HEK293 (cell line): Measurements from ENCODE around the gene C4BPB.

Source experiments
- CTCF ChIA-PET: fragments of 350-600 bp; formaldehyde crosslinking; extraction: SDS; loops from one replicate; lab custom pipeline; 2021; ENCODE audit warnings: antibody characterized with exemption; lab: Yijun Ruan, JAX
- POLR2A ChIA-PET: fragments of 300-600 bp; formaldehyde crosslinking; extraction: SDS; loops from one replicate; lab custom pipeline; 2020; ENCODE audit warnings: antibody characterized with exemption, inconsistent platforms; lab: Yijun Ruan, JAX
- H3K27ac ChIP-seq: fragments of 200-500 bp; sonication (Bioruptor generic); 2 replicates; pipeline ENCODE4 v1.5.1; 2014; ENCODE audit warnings: low read depth, low read length, control low read depth, inconsistent platforms; ENCODE audit errors: extremely low read depth
- H3K36me3 ChIP-seq, 2 experiments: fragments of 200-500 bp in 1 of 2; sonication (Bioruptor generic) in 1 of 2; 1 replicate in 1 of 2; 2 replicates in 1 of 2; pipeline ENCODE4 v1.5.1; 2014 to 2017; ENCODE audit warnings: inconsistent platforms in 2 of 2, low read length in 2 of 2; ENCODE audit not compliant: control insufficient read depth in 2 of 2, insufficient read depth in 1 of 2
- H3K4me1 ChIP-seq: fragments of 200-500 bp; sonication (Bioruptor generic); 2 replicates; pipeline ENCODE4 v1.5.1; 2014; ENCODE audit warnings: mild to moderate bottlenecking, low read length, inconsistent platforms; ENCODE audit not compliant: control insufficient read depth, insufficient read depth
- H3K4me3 ChIP-seq: 2 replicates; pipeline ENCODE4 v1.5.1; 2011; ENCODE audit warnings: low read depth, mild to moderate bottlenecking, control low read depth, low read length, moderate library complexity
- H3K9me3 ChIP-seq: fragments of 200-500 bp; sonication (Bioruptor generic); 2 replicates; pipeline ENCODE4 v1.5.1; 2014; ENCODE audit warnings: low read depth, low read length, inconsistent platforms; ENCODE audit not compliant: control insufficient read depth, insufficient read depth
- ATF2 ChIP-seq: fragments of 450-650 bp; formaldehyde crosslinking; IDR thresholded peaks from 2 replicates; pipeline ENCODE4 v1.5.1; 2016; ENCODE audit warnings: missing biosample characterization, missing genetic modification characterization, low read depth
- KLF16 ChIP-seq: fragments of 450-650 bp; formaldehyde crosslinking; IDR thresholded peaks from 2 replicates; pipeline ENCODE4 v1.5.1; 2017; ENCODE audit warnings: missing biosample characterization, missing genetic modification characterization
- SCRT1 ChIP-seq: fragments of 450-650 bp; formaldehyde crosslinking; IDR thresholded peaks from 2 replicates; pipeline ENCODE4 v1.5.1; 2016; ENCODE audit warnings: missing biosample characterization, missing genetic modification characterization, borderline replicate concordance
- SP2 ChIP-seq: fragments of 450-650 bp; formaldehyde crosslinking; IDR thresholded peaks from 2 replicates; pipeline ENCODE4 v1.5.1; 2016; ENCODE audit warnings: missing biosample characterization, missing genetic modification characterization
- SP7 ChIP-seq: fragments of 450-650 bp; formaldehyde crosslinking; IDR thresholded peaks from 2 replicates; pipeline ENCODE4 v1.5.1; 2016; ENCODE audit warnings: missing biosample characterization, missing genetic modification characterization
- ZBTB44 ChIP-seq: fragments of 450-650 bp; IDR thresholded peaks from 2 replicates; pipeline ENCODE4 v1.5.1; 2018; ENCODE audit warnings: missing biosample characterization, mild to moderate bottlenecking, missing genetic modification characterization
- ZNF10 ChIP-seq: fragments of 450-650 bp; formaldehyde crosslinking; IDR thresholded peaks from 2 replicates; pipeline ENCODE4 v1.5.1; 2017; ENCODE audit warnings: missing biosample characterization, missing genetic modification characterization
- ZNF112 ChIP-seq: fragments of 450-650 bp; formaldehyde crosslinking; IDR thresholded peaks from 2 replicates; pipeline ENCODE4 v1.5.0; 2017; ENCODE audit warnings: missing biosample characterization, missing genetic modification characterization
- ZNF155 ChIP-seq: fragments of 450-650 bp; formaldehyde crosslinking; IDR thresholded peaks from 2 replicates; pipeline ENCODE4 v1.5.1; 2016; ENCODE audit warnings: missing biosample characterization, missing genetic modification characterization
- ZNF302 ChIP-seq: fragments of 450-650 bp; formaldehyde crosslinking; IDR thresholded peaks from 2 replicates; pipeline ENCODE4 v1.5.1; 2016; ENCODE audit warnings: missing biosample characterization, missing genetic modification characterization, low read depth
- ZNF37A ChIP-seq: fragments of 450-650 bp; IDR thresholded peaks from 2 replicates; pipeline ENCODE4 v1.5.1; 2018; ENCODE audit warnings: missing biosample characterization, missing genetic modification characterization
- ZNF394 ChIP-seq: fragments of 450-650 bp; formaldehyde crosslinking; IDR thresholded peaks from 2 replicates; pipeline ENCODE4 v1.5.1; 2016; ENCODE audit warnings: missing biosample characterization, missing genetic modification characterization, mild to moderate bottlenecking, moderate library complexity, borderline replicate concordance
- ZNF449 ChIP-seq: fragments of 450-650 bp; formaldehyde crosslinking; IDR thresholded peaks from 2 replicates; pipeline ENCODE4 v1.5.1; 2017; ENCODE audit warnings: missing biosample characterization, mild to moderate bottlenecking, missing genetic modification characterization, moderate library complexity
- ZNF473 ChIP-seq: fragments of 450-650 bp; formaldehyde crosslinking; IDR thresholded peaks from 2 replicates; pipeline ENCODE4 v1.5.1; 2017; ENCODE audit warnings: missing biosample characterization, missing genetic modification characterization
- ZNF501 ChIP-seq: fragments of 450-650 bp; formaldehyde crosslinking; IDR thresholded peaks from 2 replicates; pipeline ENCODE4 v1.5.1; 2016; ENCODE audit warnings: missing biosample characterization, missing genetic modification characterization
- ZNF548 ChIP-seq: fragments of 450-650 bp; formaldehyde crosslinking; IDR thresholded peaks from 2 replicates; pipeline ENCODE4 v1.5.1; 2016; ENCODE audit warnings: missing biosample characterization, missing genetic modification characterization
- ZNF558 ChIP-seq: fragments of 450-650 bp; formaldehyde crosslinking; IDR thresholded peaks from 2 replicates; pipeline ENCODE4 v1.5.1; 2016; ENCODE audit warnings: missing biosample characterization, missing genetic modification characterization
- ZNF626 ChIP-seq: fragments of 450-650 bp; sonication (Bioruptor Pico); formaldehyde crosslinking; IDR thresholded peaks from 2 replicates; pipeline ENCODE4 v1.5.1; 2018; ENCODE audit warnings: missing biosample characterization, missing genetic modification characterization, inconsistent platforms
- ZNF654 ChIP-seq: fragments of 450-650 bp; formaldehyde crosslinking; IDR thresholded peaks from 2 replicates; pipeline ENCODE4 v1.5.1; 2016; ENCODE audit warnings: low read depth, missing biosample characterization, missing genetic modification characterization
- ZNF660 ChIP-seq: fragments of 450-650 bp; IDR thresholded peaks from 2 replicates; pipeline ENCODE4 v1.5.1; 2018; ENCODE audit warnings: missing biosample characterization, mild to moderate bottlenecking, missing genetic modification characterization
- ZSCAN18 ChIP-seq: fragments of 450-650 bp; formaldehyde crosslinking; IDR thresholded peaks from 2 replicates; pipeline ENCODE4 v1.5.1; 2016; ENCODE audit warnings: missing biosample characterization, missing genetic modification characterization
- TF ChIP-seq, protein P1 (sequence below): sonication (generic); formaldehyde crosslinking; IDR thresholded peaks from 2 replicates; pipeline ENCODE4 v1.8.1; 2022; ENCODE audit warnings: mild to moderate bottlenecking, moderate library complexity, missing genetic modification reagents
- TF ChIP-seq, protein P2 (sequence below): fragments of 450-650 bp; formaldehyde crosslinking; IDR thresholded peaks from 2 replicates; pipeline ENCODE4 v1.5.1; 2016; ENCODE audit warnings: missing biosample characterization, missing genetic modification characterization
- TF ChIP-seq, protein P3 (sequence below): fragments of 450-650 bp; formaldehyde crosslinking; IDR thresholded peaks from 2 replicates; pipeline ENCODE4 v1.5.1; 2017; ENCODE audit warnings: missing biosample characterization, missing genetic modification characterization

C4BPB gene

GRCh38 chr1:207049514-207049913 is 39.1 kb upstream of the C4BPB start:
- Histone ChIP-seq H3K36me3 (peaks cover 0 to 40% of the 10 kb centered on the region in 2 experiments; a peak in 1 of 3 replicates), H3K9me3 (no peaks in the 10 kb centered on the region)
- no peak for TF ChIP-seq ZNF626 (tag by site-specific recombination)
- TF ChIP-seq, protein P1, sequence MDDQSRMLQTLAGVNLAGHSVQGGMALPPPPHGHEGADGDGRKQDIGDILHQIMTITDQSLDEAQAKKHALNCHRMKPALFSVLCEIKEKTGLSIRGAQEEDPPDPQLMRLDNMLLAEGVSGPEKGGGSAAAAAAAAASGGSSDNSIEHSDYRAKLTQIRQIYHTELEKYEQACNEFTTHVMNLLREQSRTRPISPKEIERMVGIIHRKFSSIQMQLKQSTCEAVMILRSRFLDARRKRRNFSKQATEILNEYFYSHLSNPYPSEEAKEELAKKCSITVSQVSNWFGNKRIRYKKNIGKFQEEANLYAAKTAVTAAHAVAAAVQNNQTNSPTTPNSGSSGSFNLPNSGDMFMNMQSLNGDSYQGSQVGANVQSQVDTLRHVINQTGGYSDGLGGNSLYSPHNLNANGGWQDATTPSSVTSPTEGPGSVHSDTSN (CRISPR knock-in tag), result no peak
- TF ChIP-seq ZNF394 (tag by site-specific recombination), result no peak
- TF ChIP-seq, protein P2, sequence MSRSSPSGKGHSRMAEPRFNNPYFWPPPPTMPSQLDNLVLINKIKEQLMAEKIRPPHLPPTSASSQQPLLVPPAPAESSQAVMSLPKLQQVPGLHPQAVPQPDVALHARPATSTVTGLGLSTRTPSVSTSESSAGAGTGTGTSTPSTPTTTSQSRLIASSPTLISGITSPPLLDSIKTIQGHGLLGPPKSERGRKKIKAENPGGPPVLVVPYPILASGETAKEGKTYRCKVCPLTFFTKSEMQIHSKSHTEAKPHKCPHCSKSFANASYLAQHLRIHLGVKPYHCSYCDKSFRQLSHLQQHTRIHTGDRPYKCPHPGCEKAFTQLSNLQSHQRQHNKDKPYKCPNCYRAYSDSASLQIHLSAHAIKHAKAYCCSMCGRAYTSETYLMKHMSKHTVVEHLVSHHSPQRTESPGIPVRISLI (tag by site-specific recombination), result no peak
- TF ChIP-seq, all 188 proteins: peak for 0
- CTCF ChIA-PET, result interaction anchor here (0.6 to 3.6 kb wide), 16 partner anchors 9 to 452 kb away, joined by 3 to 25 read pairs (median 4); partner anchors contain the start of gene C1orf116
- POLR2A ChIA-PET, result no interaction called here
- Histone ChIP-seq H3K4me3 (peak overlapping the region; percentile 94), H3K27ac (no peak overlapping the region), H3K4me1 (no peaks in the 10 kb centered on the region; the same call in 1 of the 2 replicates)

GRCh38 chr1:207049974-207050391 is 38.7 kb upstream of the C4BPB start:
- Histone ChIP-seq H3K4me3 (peak overlapping the region; percentile 94), H3K9me3 (no peaks in the 10 kb centered on the region), H3K27ac (peak overlapping the region; percentile 73), H3K36me3 (peaks cover 0 to 36% of the 10 kb centered on the region in 2 experiments; a peak in 1 of 3 replicates), H3K4me1 (no peaks in the 10 kb centered on the region; the same call in 1 of the 2 replicates)
- ChIA-PET POLR2A (no interaction called here), CTCF (interaction anchor here (0.6 to 3.6 kb wide), 19 partner anchors 9 to 451 kb away, joined by 3 to 25 read pairs (median 3); partner anchors contain the start of gene C1orf116)
- TF ChIP-seq ZNF302 (tag by site-specific recombination) (no peak), ZNF660 (tag by site-specific recombination) (peak; percentile 82; the same call in 1 of the 2 replicates), ZNF473 (tag by site-specific recombination) (no peak), ZNF155 (tag by site-specific recombination) (no peak), ZNF501 (tag by site-specific recombination) (no peak), ZSCAN18 (tag by site-specific recombination) (no peak), ZNF654 (tag by site-specific recombination) (peak; percentile 40), ZNF558 (tag by site-specific recombination) (0 out of 2 replicates have a peak, but pooled peaks have one; percentile 17), ATF2 (tag by site-specific recombination) (no peak), SCRT1 (no peak), SP2 (no peak), ZNF112 (no peak), ZNF449 (no peak), ZBTB44 (tag by site-specific recombination) (no peak), SP7 (tag by site-specific recombination) (no peak), ZNF548 (no peak), ZNF37A (no peak), KLF16 (tag by site-specific recombination) (no peak), ZNF10 (tag by site-specific recombination) (0 out of 2 replicates have a peak, but pooled peaks have one; percentile 8)
- TF ChIP-seq, protein P3, sequence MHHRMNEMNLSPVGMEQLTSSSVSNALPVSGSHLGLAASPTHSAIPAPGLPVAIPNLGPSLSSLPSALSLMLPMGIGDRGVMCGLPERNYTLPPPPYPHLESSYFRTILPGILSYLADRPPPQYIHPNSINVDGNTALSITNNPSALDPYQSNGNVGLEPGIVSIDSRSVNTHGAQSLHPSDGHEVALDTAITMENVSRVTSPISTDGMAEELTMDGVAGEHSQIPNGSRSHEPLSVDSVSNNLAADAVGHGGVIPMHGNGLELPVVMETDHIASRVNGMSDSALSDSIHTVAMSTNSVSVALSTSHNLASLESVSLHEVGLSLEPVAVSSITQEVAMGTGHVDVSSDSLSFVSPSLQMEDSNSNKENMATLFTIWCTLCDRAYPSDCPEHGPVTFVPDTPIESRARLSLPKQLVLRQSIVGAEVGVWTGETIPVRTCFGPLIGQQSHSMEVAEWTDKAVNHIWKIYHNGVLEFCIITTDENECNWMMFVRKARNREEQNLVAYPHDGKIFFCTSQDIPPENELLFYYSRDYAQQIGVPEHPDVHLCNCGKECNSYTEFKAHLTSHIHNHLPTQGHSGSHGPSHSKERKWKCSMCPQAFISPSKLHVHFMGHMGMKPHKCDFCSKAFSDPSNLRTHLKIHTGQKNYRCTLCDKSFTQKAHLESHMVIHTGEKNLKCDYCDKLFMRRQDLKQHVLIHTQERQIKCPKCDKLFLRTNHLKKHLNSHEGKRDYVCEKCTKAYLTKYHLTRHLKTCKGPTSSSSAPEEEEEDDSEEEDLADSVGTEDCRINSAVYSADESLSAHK (tag by site-specific recombination), result no peak
